ENCODE data around the gene ARSJ. TPM values are rescaled to one million over a fixed set of nuclear protein-coding genes. Genes with fewer than 3 reads are reported as not detected.

ARSJ gene
- total RNA-seq, 1 experiment from 2014 or later, result 43.9 TPM

GRCh38 chr4:113978561-113979147 lies 793 bp downstream of the ARSJ start:
- H3K27ac ChIP-seq (ENCODE audit: low read length), result peak overlapping the region; percentile 96
- POLR2A ChIA-PET, result no interaction called here
- no peaks in the 10 kb centered on the region for H3K27me3 ChIP-seq (ENCODE audit: control insufficient read depth, insufficient read depth, low read length)
- peak overlapping the region; percentile 77 to 85 for H3K4me3 ChIP-seq (ENCODE audit: low read depth in 2 of 2, low read length in 2 of 2)
- TF ChIP-seq TCF7L2 (IDR thresholded peaks at IDR 0.05; ENCODE audit: low read depth, low read length), result no peak
- CTCF ChIA-PET, result no interaction called here
- peaks cover 7% of the 10 kb centered on the region for H3K4me1 ChIP-seq (ENCODE audit: control insufficient read depth, insufficient read depth, low read length)
- H3K9me3 ChIP-seq (ENCODE audit: control insufficient read depth, insufficient read depth, low read depth, low read length), result peaks cover 7% of the 10 kb centered on the region; the same call in 1 of the 2 replicates
- no peak for DNase-seq (ENCODE audit: low read depth, low spot score)
- H3K36me3 ChIP-seq (ENCODE audit: control insufficient read depth, insufficient read depth, low read length), result no peaks in the 10 kb centered on the region; the same call in 1 of the 2 replicates
- BruUV-seq (replicated peaks), result TSS peak; percentile 64
- intact Hi-C loops (cut with micrococcal nuclease; ENCODE audit: unreplicated experiment), result loop anchor here (5.0 kb wide), 1 partner anchor 94 kb away; no protein-coding TSS in a partner anchor
- in situ Hi-C loops (cut with HindIII; ENCODE audit: low pct_unique_long_range_greater_than_20kb, low sequenced_read_pairs), result no loop called here
- peak; percentile 49 for ATAC-seq

- no TSS peak for BruUV-seq (replicated peaks)
- ChIA-PET CTCF (no interaction called here), POLR2A (no interaction called here)
- TF ChIP-seq, protein P1, sequence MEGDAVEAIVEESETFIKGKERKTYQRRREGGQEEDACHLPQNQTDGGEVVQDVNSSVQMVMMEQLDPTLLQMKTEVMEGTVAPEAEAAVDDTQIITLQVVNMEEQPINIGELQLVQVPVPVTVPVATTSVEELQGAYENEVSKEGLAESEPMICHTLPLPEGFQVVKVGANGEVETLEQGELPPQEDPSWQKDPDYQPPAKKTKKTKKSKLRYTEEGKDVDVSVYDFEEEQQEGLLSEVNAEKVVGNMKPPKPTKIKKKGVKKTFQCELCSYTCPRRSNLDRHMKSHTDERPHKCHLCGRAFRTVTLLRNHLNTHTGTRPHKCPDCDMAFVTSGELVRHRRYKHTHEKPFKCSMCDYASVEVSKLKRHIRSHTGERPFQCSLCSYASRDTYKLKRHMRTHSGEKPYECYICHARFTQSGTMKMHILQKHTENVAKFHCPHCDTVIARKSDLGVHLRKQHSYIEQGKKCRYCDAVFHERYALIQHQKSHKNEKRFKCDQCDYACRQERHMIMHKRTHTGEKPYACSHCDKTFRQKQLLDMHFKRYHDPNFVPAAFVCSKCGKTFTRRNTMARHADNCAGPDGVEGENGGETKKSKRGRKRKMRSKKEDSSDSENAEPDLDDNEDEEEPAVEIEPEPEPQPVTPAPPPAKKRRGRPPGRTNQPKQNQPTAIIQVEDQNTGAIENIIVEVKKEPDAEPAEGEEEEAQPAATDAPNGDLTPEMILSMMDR (IDR thresholded peaks at IDR 0.05), result no peak
- TF ChIP-seq POLR2AphosphoS5 (IDR thresholded peaks at IDR 0.05; ENCODE audit: low read depth, low read length) (no peak), TCF7L2 (IDR thresholded peaks at IDR 0.05; ENCODE audit: low read depth, low read length) (no peak), REST (IDR thresholded peaks at IDR 0.05; ENCODE audit: insufficient read depth in 1 of 2, low read depth in 2 of 2, low read length in 1 of 2) (no peak), SIN3A (IDR thresholded peaks at IDR 0.05; ENCODE audit: borderline replicate concordance, insufficient read depth, low read depth, low read length) (no peak)
- in situ Hi-C loops (cut with HindIII; ENCODE audit: low pct_unique_long_range_greater_than_20kb, low sequenced_read_pairs) (no loop called here), intact Hi-C loops (cut with micrococcal nuclease; ENCODE audit: unreplicated experiment) (loop anchor here (5.0 kb wide), 1 partner anchor 94 kb away; no protein-coding TSS in a partner anchor)
- ATAC-seq (no peak), DNase-seq (ENCODE audit: low read depth, low spot score) (no peak)
- Histone ChIP-seq H3K27ac (ENCODE audit: low read length) (peak overlapping the region; percentile 96), H3K4me3 (ENCODE audit: low read depth in 2 of 2, low read length in 2 of 2) (peak overlapping the region; percentile 77 to 85), H3K9me3 (ENCODE audit: control insufficient read depth, insufficient read depth, low read depth, low read length) (peaks cover 7% of the 10 kb centered on the region; the same call in 1 of the 2 replicates), H3K36me3 (ENCODE audit: control insufficient read depth, insufficient read depth, low read length) (no peaks in the 10 kb centered on the region; the same call in 1 of the 2 replicates), H3K27me3 (ENCODE audit: control insufficient read depth, insufficient read depth, low read length) (no peaks in the 10 kb centered on the region), H3K4me1 (ENCODE audit: control insufficient read depth, insufficient read depth, low read length) (peaks cover 7% of the 10 kb centered on the region)
Measured at GRCh38 chr4:113978105-113978504, 1.3 kb downstream of the ARSJ start.

- no peak for ATAC-seq
- Histone ChIP-seq H3K27me3 (ENCODE audit: control insufficient read depth, insufficient read depth, low read length) (no peaks in the 10 kb centered on the region), H3K9me3 (ENCODE audit: control insufficient read depth, insufficient read depth, low read depth, low read length) (peaks cover 7% of the 10 kb centered on the region; the same call in 1 of the 2 replicates), H3K4me3 (ENCODE audit: low read depth in 2 of 2, low read length in 2 of 2) (peak overlapping the region; percentile 77 to 85), H3K4me1 (ENCODE audit: control insufficient read depth, insufficient read depth, low read length) (peaks cover 7% of the 10 kb centered on the region), H3K36me3 (ENCODE audit: control insufficient read depth, insufficient read depth, low read length) (no peaks in the 10 kb centered on the region; the same call in 1 of the 2 replicates), H3K27ac (ENCODE audit: low read length) (peak overlapping the region; percentile 96)
- intact Hi-C loops (cut with micrococcal nuclease; ENCODE audit: unreplicated experiment), result loop anchor here (5.0 kb wide), 1 partner anchor 95 kb away; no protein-coding TSS in a partner anchor
- no TSS peak for BruUV-seq (replicated peaks)
- CTCF ChIA-PET, result no interaction called here
- DNase-seq (ENCODE audit: low read depth, low spot score), result no peak
- TF ChIP-seq SIN3A (IDR thresholded peaks at IDR 0.05; ENCODE audit: borderline replicate concordance, insufficient read depth, low read depth, low read length) (no peak), POLR2AphosphoS5 (IDR thresholded peaks at IDR 0.05; ENCODE audit: low read depth, low read length) (no peak), TCF7L2 (IDR thresholded peaks at IDR 0.05; ENCODE audit: low read depth, low read length) (no peak), REST (IDR thresholded peaks at IDR 0.05; ENCODE audit: insufficient read depth in 1 of 2, low read depth in 2 of 2, low read length in 1 of 2) (no peak)
- TF ChIP-seq, protein P1 (IDR thresholded peaks at IDR 0.05), result no peak
- POLR2A ChIA-PET, result no interaction called here
- in situ Hi-C loops (cut with HindIII; ENCODE audit: low pct_unique_long_range_greater_than_20kb, low sequenced_read_pairs), result no loop called here
Measured at GRCh38 chr4:113977526-113977855, 2.0 kb downstream of the ARSJ start.

Data from Panc1 (cell line).